Body of pancreas (tissue), 4 donors: Measurements from ENCODE around the gene RHOV.

Source experiments
- CTCF ChIP-seq, 7 experiments: fragments of 450-650 bp in 4 of 7; fragments of 200-600 bp in 3 of 7; sonication (generic) in 3 of 7; IDR thresholded peaks; one replicate each; pipeline ENCODE4 v1.5.1; 2016 to 2019; ENCODE audit warnings: antibody characterized with exemption in 7 of 7
- POLR2A ChIP-seq, 3 donors: fragments of 450-650 bp; IDR thresholded peaks; one replicate each; pipeline ENCODE4 v1.6.1; 2016; ENCODE audit warnings: antibody characterized with exemption in 3 of 3, mild to moderate bottlenecking in 2 of 3

- no peak for TF ChIP-seq CTCF (IDR thresholded peaks at IDR 0.05)
- TF ChIP-seq POLR2A (IDR thresholded peaks at IDR 0.05) = no peak
These were observed 17.1 kb upstream of the RHOV start for GRCh38 chr15:40891138-40891537.
